Tibial artery (tissue), 4 donors: ENCODE measurements around the gene RNF144B.
"Not testable (repeated sequence)": the region's sequence is repeated elsewhere in the genome, so short reads cannot be mapped to it uniquely, and the experiment has no call there.

Experiments used
- DNase-seq, 2 donors: peaks; one replicate each; pipeline ENCODE4 v3.0.0-alpha.2; 2019
- H3K27ac ChIP-seq, 2 donors: fragments of 200-600 bp; sonication (generic) in 1 of 2; 1 replicate in 1 of 2; 2 replicates in 1 of 2; pipeline ENCODE4 v1.5.1; 2018 to 2019; ENCODE audit warnings: mild to moderate bottlenecking in 1 of 2
- H3K27me3 ChIP-seq, 2 donors: fragments of 200-600 bp; sonication (generic) in 1 of 2; one replicate each; pipeline versions ENCODE4 v1.5.1 to v1.6.0; 2016 to 2019
- H3K36me3 ChIP-seq, 3 donors: fragments of 200-600 bp; sonication (generic) in 2 of 3; one replicate each; pipeline ENCODE4 v1.5.1; 2016 to 2019; ENCODE audit warnings: mild to moderate bottlenecking in 2 of 3
- H3K4me1 ChIP-seq, 4 donors: fragments of 200-600 bp; sonication (generic) in 2 of 4; 1 replicate in 3 of 4; 2 replicates in 1 of 4; pipeline ENCODE4 v1.5.1; 2016 to 2019
- H3K4me3 ChIP-seq, 2 donors: fragments of 200-600 bp; sonication (generic) in 1 of 2; 1 replicate in 1 of 2; 2 replicates in 1 of 2; pipeline ENCODE4 v1.5.1; 2018 to 2019; ENCODE audit warnings: mild to moderate bottlenecking in 2 of 2
- H3K9me3 ChIP-seq, 3 donors: fragments of 200-600 bp; sonication (generic) in 1 of 3; one replicate each; pipeline ENCODE4 v1.5.1; 2016 to 2019
- CTCF ChIP-seq, 2 experiments: fragments of 200-600 bp in 1 of 2; fragments of 450-650 bp in 1 of 2; IDR thresholded peaks; one replicate each; pipeline ENCODE4 v1.5.1; 2017 to 2019; ENCODE audit warnings: antibody characterized with exemption in 2 of 2, mild to moderate bottlenecking in 1 of 2, moderate library complexity in 1 of 2
- intact Hi-C: fragments of 100-400 bp; cut with DNase I; formaldehyde crosslinking; loops from one replicate; pipeline ENCODE4 v1.15.0; 2023; ENCODE audit warnings: low total_unique reads

Gene RNF144B

DNA sequence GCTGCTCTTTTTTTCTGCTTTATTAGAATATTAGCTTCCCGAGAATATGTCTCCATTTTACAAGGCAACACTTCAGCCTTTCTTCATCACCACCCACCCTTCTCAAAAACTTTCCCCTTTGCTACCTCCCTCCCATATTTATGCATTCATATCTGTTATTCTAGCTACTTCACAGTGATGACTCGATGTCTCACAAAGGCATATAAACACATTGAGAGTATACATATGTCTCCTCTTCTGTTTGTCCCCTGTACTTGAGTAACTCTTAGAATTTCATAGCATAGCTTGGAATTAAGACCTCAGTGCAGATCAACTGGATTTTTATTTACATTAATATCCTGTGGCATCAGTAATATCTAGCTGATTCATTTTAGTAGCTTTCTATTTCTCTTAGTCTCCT, 6.5 kb downstream of the RNF144B start:
- no peak overlapping the region for H3K27ac ChIP-seq
- intact Hi-C loops, result no loop called here
- DNase-seq, result no peak
- no peaks in the 10 kb centered on the region for H3K36me3 ChIP-seq
- TF ChIP-seq CTCF (IDR thresholded peaks at IDR 0.05), result no peak
- H3K4me3 ChIP-seq, result no peak overlapping the region
- H3K27me3 ChIP-seq, result no peaks in the 10 kb centered on the region
- H3K9me3 ChIP-seq, result no peaks in the 10 kb centered on the region
- peaks cover 0 to 39% (median 8%) of the 10 kb centered on the region in 4 donors for H3K4me1 ChIP-seq

DNA sequence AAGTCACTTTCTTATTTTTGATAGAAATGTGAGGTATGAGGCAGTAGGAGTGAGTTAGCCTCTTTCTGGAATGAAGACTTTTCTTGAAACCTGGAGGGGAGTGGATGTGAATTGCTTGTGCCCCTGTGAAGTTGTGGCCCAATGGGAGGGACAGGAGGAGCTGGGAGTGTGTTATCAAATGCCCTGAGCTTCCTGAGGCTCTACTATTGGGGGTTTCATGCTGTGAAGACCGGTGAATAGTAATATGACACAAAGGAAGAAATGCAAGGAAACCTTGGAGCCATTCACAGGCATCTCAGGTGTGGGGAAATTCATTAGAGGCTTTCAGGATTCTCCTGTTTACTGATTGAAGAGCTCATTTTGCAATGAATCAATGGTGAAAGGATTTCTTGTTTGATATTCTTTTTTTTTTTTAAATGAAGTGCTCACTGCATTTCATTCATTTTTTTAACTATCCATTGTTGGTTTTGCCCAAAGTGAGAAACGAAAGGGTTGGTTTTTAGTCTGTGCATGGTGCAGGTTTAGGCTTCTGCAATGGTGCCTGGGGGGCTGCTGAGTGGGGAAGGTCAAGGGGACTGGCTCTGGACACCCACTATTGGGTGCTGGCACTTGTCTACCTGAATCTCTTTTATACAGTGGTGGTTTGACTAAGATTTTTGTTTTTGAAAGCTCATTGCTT, 8.2 kb downstream of the RNF144B start:
- no peak for DNase-seq
- Histone ChIP-seq H3K36me3 (peaks cover 7 to 11% (median 9%) of the 10 kb centered on the region in 3 donors), H3K27me3 (no peaks in the 10 kb centered on the region), H3K4me3 (no peak overlapping the region), H3K4me1 (peaks cover 0 to 23% (median 0%) of the 10 kb centered on the region in 4 donors), H3K27ac (no peak overlapping the region), H3K9me3 (no peaks in the 10 kb centered on the region)
- intact Hi-C loops, result no loop called here
- no peak for TF ChIP-seq CTCF (IDR thresholded peaks at IDR 0.05)

DNA sequence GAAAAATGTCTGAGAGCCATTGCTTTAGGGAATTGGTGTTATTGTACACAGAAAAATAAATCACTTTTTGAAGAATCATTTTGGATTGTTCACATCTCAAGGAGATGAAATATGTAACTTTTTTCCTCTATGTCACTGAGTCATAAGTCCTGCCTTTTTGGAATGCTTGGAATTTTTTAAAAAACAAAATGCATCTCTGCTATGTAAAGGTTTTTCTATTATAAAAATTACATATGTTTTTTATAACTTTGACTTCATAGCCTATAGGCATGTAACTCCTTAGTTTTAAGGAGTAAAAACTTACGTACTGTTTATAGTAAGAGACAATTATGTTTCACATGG, 8.7 kb downstream of the RNF144B start:
- intact Hi-C loops, result no loop called here
- no peak for TF ChIP-seq CTCF (IDR thresholded peaks at IDR 0.05)
- Histone ChIP-seq H3K27me3 (no peaks in the 10 kb centered on the region), H3K27ac (no peak overlapping the region), H3K9me3 (no peaks in the 10 kb centered on the region), H3K36me3 (peaks cover 7 to 16% (median 11%) of the 10 kb centered on the region in 3 donors), H3K4me1 (peaks cover 0 to 20% (median 0%) of the 10 kb centered on the region in 4 donors), H3K4me3 (no peak overlapping the region)
- DNase-seq, result no peak

- no peaks in the 10 kb centered on the region for H3K27me3 ChIP-seq
- H3K4me1 ChIP-seq, result peaks cover 0 to 14% (median 0%) of the 10 kb centered on the region in 4 donors
- TF ChIP-seq CTCF (IDR thresholded peaks at IDR 0.05), result no peak
- intact Hi-C loops, result no loop called here
- H3K4me3 ChIP-seq, result no peak overlapping the region
- no peak overlapping the region for H3K27ac ChIP-seq
- H3K36me3 ChIP-seq, result peaks cover 7 to 16% (median 11%) of the 10 kb centered on the region in 3 donors
- no peaks in the 10 kb centered on the region for H3K9me3 ChIP-seq
- no peak for DNase-seq
These were observed 10.6 kb downstream of the RNF144B start for GRCh38 chr6:18397701-18398100.

GRCh38 chr6:18398225-18398624, 11.1 kb downstream of the RNF144B start:
- peaks cover 0 to 20% (median 1%) of the 10 kb centered on the region in 4 donors for H3K4me1 ChIP-seq
- H3K36me3 ChIP-seq, result peaks cover 7 to 16% (median 11%) of the 10 kb centered on the region in 3 donors
- H3K9me3 ChIP-seq, H3K27me3 ChIP-seq, DNase-seq, H3K4me3 ChIP-seq, H3K27ac ChIP-seq, intact Hi-C loops: not testable (repeated sequence)

DNA sequence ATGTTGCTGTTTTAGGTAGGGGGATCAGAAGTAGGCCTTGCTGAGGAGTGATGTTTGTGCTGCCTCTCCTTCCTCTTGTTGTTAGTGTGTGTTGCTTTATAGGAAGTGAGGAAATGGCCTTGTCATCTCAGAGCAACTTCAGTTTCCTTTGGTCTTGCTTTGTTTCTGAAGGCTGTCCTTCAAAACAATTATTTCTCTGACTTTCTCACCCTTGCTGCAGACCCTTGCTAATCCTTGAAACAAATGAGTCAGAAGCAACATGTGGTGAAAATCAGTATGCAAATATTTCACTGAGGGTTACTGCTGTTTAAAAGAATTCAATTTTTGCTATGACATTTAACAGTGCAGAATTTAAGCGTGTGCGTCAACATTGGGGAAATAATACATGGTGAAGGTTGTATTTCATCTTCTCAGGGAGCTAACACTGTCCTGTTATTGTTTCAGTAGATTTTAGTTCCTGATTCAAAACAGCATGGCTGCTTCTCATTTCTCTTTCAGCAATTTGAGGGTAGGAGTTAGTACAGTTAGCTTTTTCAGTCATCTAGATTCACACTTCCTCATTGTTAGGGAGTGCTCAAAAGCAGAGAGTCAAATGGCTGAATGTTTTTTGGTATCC, 13.8 kb downstream of the RNF144B start:
- intact Hi-C loops, result no loop called here
- H3K9me3 ChIP-seq, result no peaks in the 10 kb centered on the region
- H3K27me3 ChIP-seq, result no peaks in the 10 kb centered on the region
- no peak overlapping the region for H3K4me3 ChIP-seq
- no peak for DNase-seq
- H3K27ac ChIP-seq, result no peak overlapping the region
- H3K36me3 ChIP-seq, result peaks cover 7 to 16% (median 11%) of the 10 kb centered on the region in 3 donors
- H3K4me1 ChIP-seq, result peaks cover 0 to 20% (median 2%) of the 10 kb centered on the region in 4 donors
- no peak for TF ChIP-seq CTCF (IDR thresholded peaks at IDR 0.05)

DNA sequence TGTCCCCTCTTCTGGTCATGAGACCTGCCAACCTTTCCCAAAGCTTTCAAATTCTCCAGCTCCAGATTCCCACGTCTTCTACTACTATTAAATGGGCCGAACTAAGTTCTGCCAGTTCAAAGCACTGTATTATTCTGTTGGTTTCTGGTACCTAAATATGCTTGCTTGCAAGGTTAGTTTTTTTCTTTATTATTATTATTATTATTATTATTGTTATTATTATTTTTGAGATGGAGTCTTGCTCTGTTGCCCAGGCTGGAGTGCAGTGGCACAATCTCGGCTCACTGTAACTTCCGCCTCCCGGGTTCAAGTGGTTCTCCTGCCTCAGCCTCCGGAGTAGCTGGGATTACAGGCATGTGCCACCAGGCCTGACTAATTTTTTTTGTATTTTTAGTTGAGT, 17.8 kb downstream of the RNF144B start:
- H3K36me3 ChIP-seq, intact Hi-C loops: not testable (repeated sequence)
- H3K4me1 ChIP-seq, result peaks cover 0 to 23% (median 2%) of the 10 kb centered on the region in 4 donors

More for the DNA sequence above, 17.8 kb downstream of the RNF144B start:
- not testable (repeated sequence) for DNase-seq, H3K27me3 ChIP-seq, H3K9me3 ChIP-seq, H3K4me3 ChIP-seq, H3K27ac ChIP-seq
